Chondrocyte (in vitro differentiated cells): Measurements from ENCODE around the gene MRFAP1. TPM values are rescaled to one million over a fixed set of nuclear protein-coding genes. Genes with fewer than 3 reads are reported as not detected.

Experiments
- DNase-seq: peaks from one replicate; pipeline ENCODE4 v3.0.0; 2021; ENCODE audit warnings: mixed read lengths, low spot score
- H3K27ac Mint-ChIP-seq: one replicate; pipeline ENCODE4 v1.8.0; 2021; ENCODE audit warnings: mild to moderate bottlenecking, moderate library complexity, mixed read lengths; ENCODE audit not compliant: unreplicated experiment
- H3K27me3 Mint-ChIP-seq: 2 replicates; pipeline ENCODE4 v1.8.0; 2021; ENCODE audit warnings: low read depth, mixed read lengths
- H3K36me3 Mint-ChIP-seq: 2 replicates; pipeline ENCODE4 v1.8.0; 2021; ENCODE audit warnings: low read depth, mixed read lengths
- H3K4me1 Mint-ChIP-seq: 2 replicates; pipeline ENCODE4 v1.8.0; 2021; ENCODE audit warnings: low read depth, mild to moderate bottlenecking, mixed read lengths
- H3K4me3 Mint-ChIP-seq: one replicate; pipeline ENCODE4 v1.8.0; 2021; ENCODE audit warnings: mild to moderate bottlenecking, moderate library complexity, mixed read lengths; ENCODE audit not compliant: unreplicated experiment
- H3K9me3 Mint-ChIP-seq: 2 replicates; pipeline ENCODE4 v1.8.0; 2021; ENCODE audit warnings: low read depth, mixed read lengths
- long read RNA-seq: library from polyadenylated mRNA; stranded (forward); transcript quantifications from one replicate; pipeline ENCODE4 v2.0.0, GENCODE V29; 2021
- total RNA-seq: library from RNA; stranded (reverse); gene quantifications from 3 replicates; pipeline ENCODE4 v1.2.1, GENCODE V29; 2021
- TF ChIP-seq, protein P1 (sequence below): fragments of 200-600 bp; sonication (generic); IDR thresholded peaks from 2 replicates; pipeline ENCODE4 v1.5.0; 2021; ENCODE audit warnings: antibody characterized with exemption, mild to moderate bottlenecking, moderate library complexity

Gene MRFAP1
- 247 to 293 TPM (median 250 TPM) in 3 replicates for total RNA-seq
- long read RNA-seq, transcript MRFAP1-201 (3 exons, 2,049 nt), result minor isoform, 76 of 206 reads
- long read RNA-seq, transcript MRFAP1-202 (2 exons, 1,584 nt), result major isoform, 127 of 206 reads
- long read RNA-seq, partial matches to known transcripts, result 0 of 206 reads
- long read RNA-seq, other reads (novel, unspliced or antisense), result 0 of 206 reads

DNA sequence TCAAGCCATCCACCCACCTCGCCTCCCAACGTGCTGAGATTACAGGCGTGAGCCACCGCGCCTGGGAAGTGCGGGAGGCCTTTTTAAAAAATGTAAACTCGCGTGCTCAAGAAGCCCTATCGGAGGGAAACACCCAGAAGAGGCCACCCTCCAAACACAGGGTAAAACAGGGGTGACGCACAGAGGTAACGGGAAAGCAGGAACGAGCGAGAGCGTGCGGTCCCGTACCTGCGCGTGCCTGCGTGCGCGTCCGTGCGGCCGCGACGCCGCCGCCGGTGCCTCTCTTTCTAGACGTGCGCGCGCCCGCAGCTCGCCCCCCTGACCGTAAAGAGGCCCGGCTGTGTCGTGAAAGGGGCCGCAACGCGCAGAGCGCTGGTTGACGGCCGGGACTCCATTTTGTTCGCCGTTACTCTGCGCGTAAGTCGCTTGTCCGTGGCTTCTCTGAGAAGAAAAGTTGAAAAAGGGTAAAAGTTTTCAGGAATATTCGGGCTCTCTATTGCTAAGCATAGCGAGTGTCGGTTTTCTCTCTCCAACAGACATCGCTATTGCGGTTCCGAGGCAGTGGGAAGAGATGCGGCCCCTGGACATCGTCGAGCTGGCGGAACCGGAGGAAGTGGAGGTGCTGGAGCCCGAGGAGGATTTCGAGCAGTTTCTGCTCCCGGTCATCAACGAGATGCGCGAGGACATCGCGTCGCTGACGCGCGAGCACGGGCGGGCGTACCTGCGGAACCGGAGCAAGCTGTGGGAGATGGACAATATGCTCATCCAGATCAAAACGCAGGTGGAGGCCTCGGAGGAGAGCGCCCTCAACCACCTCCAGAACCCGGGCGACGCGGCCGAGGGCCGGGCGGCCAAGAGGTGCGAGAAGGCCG lies at the start of gene MRFAP1:
MRFAP1 (plus strand) TSS at position 394 of the 872 bp plus-strand sequence; CDS start at position 572, 178 bp downstream.
- TF ChIP-seq, protein P1, sequence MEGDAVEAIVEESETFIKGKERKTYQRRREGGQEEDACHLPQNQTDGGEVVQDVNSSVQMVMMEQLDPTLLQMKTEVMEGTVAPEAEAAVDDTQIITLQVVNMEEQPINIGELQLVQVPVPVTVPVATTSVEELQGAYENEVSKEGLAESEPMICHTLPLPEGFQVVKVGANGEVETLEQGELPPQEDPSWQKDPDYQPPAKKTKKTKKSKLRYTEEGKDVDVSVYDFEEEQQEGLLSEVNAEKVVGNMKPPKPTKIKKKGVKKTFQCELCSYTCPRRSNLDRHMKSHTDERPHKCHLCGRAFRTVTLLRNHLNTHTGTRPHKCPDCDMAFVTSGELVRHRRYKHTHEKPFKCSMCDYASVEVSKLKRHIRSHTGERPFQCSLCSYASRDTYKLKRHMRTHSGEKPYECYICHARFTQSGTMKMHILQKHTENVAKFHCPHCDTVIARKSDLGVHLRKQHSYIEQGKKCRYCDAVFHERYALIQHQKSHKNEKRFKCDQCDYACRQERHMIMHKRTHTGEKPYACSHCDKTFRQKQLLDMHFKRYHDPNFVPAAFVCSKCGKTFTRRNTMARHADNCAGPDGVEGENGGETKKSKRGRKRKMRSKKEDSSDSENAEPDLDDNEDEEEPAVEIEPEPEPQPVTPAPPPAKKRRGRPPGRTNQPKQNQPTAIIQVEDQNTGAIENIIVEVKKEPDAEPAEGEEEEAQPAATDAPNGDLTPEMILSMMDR, result peak; percentile 11
- Mint-ChIP-seq H3K4me3 (peak within 1 kb of the TSS; percentile 96), H3K27ac (peak within 1 kb of the TSS; percentile 99), H3K4me1 (peaks cover 24% of the 10 kb centered on the region), H3K36me3 (peaks cover 14% of the 10 kb centered on the region), H3K27me3 (no peaks in the 10 kb centered on the region), H3K9me3 (no peaks in the 10 kb centered on the region)
- DNase-seq, result peak; percentile 97

- TF ChIP-seq, protein P1, result no peak
- H3K4me1 Mint-ChIP-seq, result no peaks in the 10 kb centered on the region
These were observed 49.2 kb upstream of the MRFAP1 start for GRCh38 chr4:6591313-6591712.

GRCh38 chr4:6591781-6592180 lies 48.7 kb upstream of the MRFAP1 start:
- Mint-ChIP-seq H3K27ac (no peak overlapping the region), H3K9me3 (no peaks in the 10 kb centered on the region), H3K4me3 (no peak overlapping the region), H3K27me3 (no peaks in the 10 kb centered on the region), H3K36me3 (peaks cover 2% of the 10 kb centered on the region), H3K4me1 (no peaks in the 10 kb centered on the region)
- DNase-seq, result no peak
- TF ChIP-seq, protein P1, result no peak

More at GRCh38 chr4:6591313-6591712, 49.2 kb upstream of the MRFAP1 start:
- no peak for DNase-seq
- Mint-ChIP-seq H3K27me3 (no peaks in the 10 kb centered on the region), H3K27ac (no peak overlapping the region), H3K9me3 (no peaks in the 10 kb centered on the region), H3K36me3 (peaks cover 2% of the 10 kb centered on the region), H3K4me3 (no peak overlapping the region)

GRCh38 chr4:6592804-6593563 lies 47.5 kb upstream of the MRFAP1 start:
- Mint-ChIP-seq H3K4me1 (no peaks in the 10 kb centered on the region), H3K27me3 (no peaks in the 10 kb centered on the region), H3K36me3 (peaks cover 2% of the 10 kb centered on the region), H3K4me3 (no peak overlapping the region), H3K9me3 (no peaks in the 10 kb centered on the region), H3K27ac (no peak overlapping the region)
- TF ChIP-seq, protein P1, result no peak
- no peak for DNase-seq

- Mint-ChIP-seq H3K36me3 (peaks cover 2% of the 10 kb centered on the region), H3K9me3 (no peaks in the 10 kb centered on the region), H3K4me3 (no peak overlapping the region), H3K27me3 (no peaks in the 10 kb centered on the region), H3K27ac (no peak overlapping the region), H3K4me1 (no peaks in the 10 kb centered on the region)
- no peak for DNase-seq
- TF ChIP-seq, protein P1, result no peak
These were observed 46.1 kb upstream of the MRFAP1 start for GRCh38 chr4:6594341-6594740.
